Measurements from ENCODE around the gene SLC1A2.

Gene SLC1A2

DNA sequence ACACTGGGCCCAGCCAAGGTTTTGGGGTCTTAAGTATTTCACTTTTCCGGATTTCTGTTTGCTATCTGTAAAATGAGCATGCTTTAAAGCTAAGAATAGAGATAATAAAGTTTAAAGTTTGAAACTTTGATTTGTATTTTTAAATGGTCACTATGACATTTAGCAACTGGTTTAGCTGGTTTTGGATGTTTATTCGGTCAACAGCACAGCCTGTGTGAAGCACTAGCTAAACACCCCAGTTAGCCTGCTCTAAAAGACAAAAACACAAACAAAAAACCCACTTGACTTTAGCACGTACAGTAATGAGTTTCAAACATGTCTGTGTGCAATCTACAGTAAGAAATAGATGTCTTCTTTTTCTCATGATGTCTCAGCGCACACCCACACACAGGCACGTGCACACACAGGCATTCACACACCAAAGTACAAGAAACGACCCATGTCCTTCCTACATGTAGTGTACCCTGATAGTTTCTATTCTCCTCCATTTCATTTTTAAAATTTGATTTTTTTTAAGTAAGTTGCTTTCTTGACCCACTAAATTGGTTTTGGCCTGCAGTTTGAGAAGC is 29.4 kb downstream of the SLC1A2 start:
- no peak overlapping the region for H3K4me3 ChIP-seq (ENCODE audit: low read depth, low read length)
- TF ChIP-seq, protein P1, sequence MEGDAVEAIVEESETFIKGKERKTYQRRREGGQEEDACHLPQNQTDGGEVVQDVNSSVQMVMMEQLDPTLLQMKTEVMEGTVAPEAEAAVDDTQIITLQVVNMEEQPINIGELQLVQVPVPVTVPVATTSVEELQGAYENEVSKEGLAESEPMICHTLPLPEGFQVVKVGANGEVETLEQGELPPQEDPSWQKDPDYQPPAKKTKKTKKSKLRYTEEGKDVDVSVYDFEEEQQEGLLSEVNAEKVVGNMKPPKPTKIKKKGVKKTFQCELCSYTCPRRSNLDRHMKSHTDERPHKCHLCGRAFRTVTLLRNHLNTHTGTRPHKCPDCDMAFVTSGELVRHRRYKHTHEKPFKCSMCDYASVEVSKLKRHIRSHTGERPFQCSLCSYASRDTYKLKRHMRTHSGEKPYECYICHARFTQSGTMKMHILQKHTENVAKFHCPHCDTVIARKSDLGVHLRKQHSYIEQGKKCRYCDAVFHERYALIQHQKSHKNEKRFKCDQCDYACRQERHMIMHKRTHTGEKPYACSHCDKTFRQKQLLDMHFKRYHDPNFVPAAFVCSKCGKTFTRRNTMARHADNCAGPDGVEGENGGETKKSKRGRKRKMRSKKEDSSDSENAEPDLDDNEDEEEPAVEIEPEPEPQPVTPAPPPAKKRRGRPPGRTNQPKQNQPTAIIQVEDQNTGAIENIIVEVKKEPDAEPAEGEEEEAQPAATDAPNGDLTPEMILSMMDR (IDR thresholded peaks at IDR 0.05; ENCODE audit: borderline replicate concordance, insufficient read depth, low read depth, low read length) = no peak

DNA sequence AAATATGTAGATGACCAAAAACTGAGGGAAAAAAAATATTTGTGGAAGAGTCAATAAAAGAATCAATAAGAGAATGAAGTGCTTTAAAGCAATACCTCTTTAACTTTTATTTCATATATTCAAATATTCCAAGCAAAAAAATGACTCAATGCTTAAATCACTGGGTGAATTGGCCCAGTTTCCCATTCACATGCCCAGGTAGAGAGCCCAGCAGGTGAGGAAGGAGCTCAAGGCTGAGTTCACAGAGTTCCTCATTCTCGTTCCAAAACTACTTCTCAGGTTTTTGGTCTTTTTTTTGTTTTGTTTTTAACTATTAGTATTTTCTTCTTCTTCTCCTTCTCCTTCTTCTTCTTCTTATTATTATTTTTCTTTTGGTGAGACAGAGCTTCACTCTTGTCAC is 30.2 kb downstream of the SLC1A2 start:
- TF ChIP-seq, protein P1 (IDR thresholded peaks at IDR 0.05; ENCODE audit: borderline replicate concordance, insufficient read depth, low read depth, low read length) = no peak
- no peak overlapping the region for H3K4me3 ChIP-seq (ENCODE audit: low read depth, low read length)

DNA sequence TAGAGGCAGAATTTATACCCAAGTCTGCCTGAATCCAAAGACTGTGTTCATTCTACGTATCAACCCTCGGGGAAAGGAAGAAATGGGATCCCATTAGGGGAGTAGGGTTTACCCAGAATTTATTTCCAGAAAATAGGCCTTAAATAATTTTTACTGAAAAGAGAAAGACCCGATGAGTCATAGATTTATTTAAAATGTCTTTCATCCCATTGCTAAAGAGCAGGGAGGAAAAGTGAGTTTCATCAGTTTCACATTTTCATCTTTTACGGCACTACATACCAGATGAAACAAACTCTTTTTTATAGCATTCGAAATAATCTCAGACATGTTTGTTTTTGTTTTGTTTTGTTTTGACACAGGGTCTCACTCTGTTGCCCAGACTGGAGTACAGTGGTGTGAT is 31.3 kb downstream of the SLC1A2 start:
- H3K4me3 ChIP-seq (ENCODE audit: low read depth, low read length) = no peak overlapping the region
- TF ChIP-seq, protein P1 (IDR thresholded peaks at IDR 0.05; ENCODE audit: borderline replicate concordance, insufficient read depth, low read depth, low read length) = no peak

DNA sequence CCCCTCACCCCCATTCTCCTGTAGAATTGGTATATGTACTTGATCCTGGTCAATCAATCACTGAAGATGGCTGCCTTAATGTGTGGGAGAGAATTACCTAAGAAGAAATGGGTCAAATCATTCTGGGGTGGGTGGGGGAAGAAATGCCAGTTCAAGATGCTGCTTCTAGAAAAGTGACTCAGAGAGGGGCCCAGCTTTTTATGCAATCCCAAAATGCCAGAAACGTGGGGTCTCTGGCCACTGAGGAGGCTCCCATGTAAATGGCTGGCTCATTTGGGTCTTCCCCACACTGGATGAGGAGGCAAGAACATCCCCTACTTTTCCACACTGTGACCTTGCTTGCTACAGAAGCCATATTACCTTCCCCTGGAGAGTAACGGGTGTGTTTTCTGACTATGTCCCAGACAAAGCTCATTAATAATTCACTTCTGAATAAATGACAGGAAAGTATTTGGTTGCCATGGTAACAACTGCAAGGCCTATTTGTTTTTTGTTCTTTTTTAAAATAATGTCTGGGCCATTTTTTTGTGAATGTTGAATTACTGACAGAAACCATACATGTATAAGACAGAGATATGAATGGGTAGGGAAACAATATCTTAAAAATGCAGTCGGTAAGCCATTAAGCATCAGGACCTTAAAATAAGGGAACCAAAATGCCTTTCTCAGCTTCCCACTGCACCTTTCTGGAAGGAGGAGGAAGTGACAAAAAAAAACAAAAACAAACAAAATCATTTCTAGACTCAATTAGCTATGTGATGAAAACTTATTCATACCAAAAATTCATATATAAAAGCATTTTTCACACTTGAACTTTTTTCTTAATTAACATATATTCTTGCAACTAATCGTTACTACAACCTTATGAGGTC is 32.0 kb downstream of the SLC1A2 start:
- TF ChIP-seq, protein P1 (IDR thresholded peaks at IDR 0.05; ENCODE audit: borderline replicate concordance, insufficient read depth, low read depth, low read length) = no peak
- H3K4me3 ChIP-seq (ENCODE audit: low read depth, low read length) = no peak overlapping the region

DNA sequence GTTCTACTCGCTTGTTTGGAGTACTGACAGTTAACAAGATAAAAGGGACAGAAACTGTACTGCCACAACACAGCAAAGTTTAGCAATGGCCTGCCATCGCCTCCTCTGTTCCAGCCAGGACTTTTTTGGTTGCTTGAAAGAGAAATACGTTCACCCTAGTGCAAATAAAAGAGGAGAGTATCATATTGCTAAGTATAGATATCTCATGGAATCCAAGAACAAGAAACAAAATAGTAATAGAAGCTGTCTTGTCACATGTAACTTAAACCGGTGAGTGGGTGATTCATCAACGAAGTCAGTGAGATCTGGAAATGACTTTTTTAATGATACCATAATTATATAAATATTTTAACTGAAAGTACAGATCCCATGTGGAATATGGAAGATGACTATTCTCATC is 35.4 kb downstream of the SLC1A2 start:
- no peak overlapping the region for H3K4me3 ChIP-seq (ENCODE audit: low read depth, low read length)

DNA sequence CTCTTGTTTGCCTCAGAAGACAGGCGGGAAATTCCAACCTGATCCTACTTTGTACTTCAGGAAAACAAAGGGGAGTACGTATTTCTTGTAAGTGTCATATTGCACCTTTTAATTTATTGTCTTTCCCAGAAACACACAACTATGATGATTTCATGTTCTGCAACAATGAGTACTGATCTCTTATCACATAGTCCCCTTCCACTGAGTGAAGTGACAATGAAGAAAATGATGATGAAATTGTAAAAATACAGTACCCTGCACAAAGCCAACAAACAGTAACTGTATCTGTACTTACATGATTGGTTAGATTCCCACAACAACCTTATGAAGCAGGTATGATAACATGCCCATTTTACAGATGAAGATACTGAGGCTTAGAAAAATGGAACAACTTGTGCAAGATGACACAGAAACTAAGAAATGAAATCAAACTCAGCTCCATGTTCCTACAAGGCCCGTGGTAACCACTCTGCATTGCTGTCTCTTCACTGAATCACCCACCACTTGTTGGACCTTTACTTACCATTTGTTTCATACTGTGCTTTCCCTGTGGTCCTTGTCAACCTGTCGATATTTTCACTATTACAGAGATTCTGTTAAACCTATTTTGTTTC is 37.5 kb downstream of the SLC1A2 start:
- TF ChIP-seq, protein P1 (IDR thresholded peaks at IDR 0.05; ENCODE audit: borderline replicate concordance, insufficient read depth, low read depth, low read length) = no peak
- H3K4me3 ChIP-seq (ENCODE audit: low read depth, low read length) = no peak overlapping the region

More for the DNA sequence above, 35.4 kb downstream of the SLC1A2 start:
- TF ChIP-seq, protein P1 (IDR thresholded peaks at IDR 0.05; ENCODE audit: borderline replicate concordance, insufficient read depth, low read depth, low read length) = no peak

Measured in GM12875 (cell line).